ENCODE measurements around the gene UFSP1.
A peak's percentile ranks its signal among the peaks of the same experiment; 100 is the strongest.

The UFSP1 gene

GRCh38 chr7:100895701-100895955 is 6.1 kb upstream of the UFSP1 start, which contains the start of gene ACHE:
ACHE (minus strand) TSS chr7:100895888; CDS start chr7:100894232, 1,656 bp downstream.
- no peak for DNase-seq

- peak in 2 of 5 donors; percentile 36 to 49 for DNase-seq
Measured at GRCh38 chr7:100894860-100895700, 5.6 kb upstream of the UFSP1 start.

GRCh38 chr7:100893910-100894721 is 4.6 kb upstream of the UFSP1 start:
- no peak for DNase-seq

- no peak for DNase-seq
Measured at GRCh38 chr7:100893318-100893895, 3.9 kb upstream of the UFSP1 start.

GRCh38 chr7:100892364-100893317 is 3.1 kb upstream of the UFSP1 start:
- DNase-seq, result no peak

GRCh38 chr7:100891568-100892247 is 2.2 kb upstream of the UFSP1 start:
- no peak for DNase-seq

GRCh38 chr7:100890653-100891567 is 1.4 kb upstream of the UFSP1 start:
- DNase-seq, result no peak

GRCh38 chr7:100888291-100888987 is 1.1 kb downstream of the UFSP1 start:
- no peak for DNase-seq

- peak in 3 of 5 donors; percentile 53 to 74 (median 67) for DNase-seq
Measured at GRCh38 chr7:100887516-100888290, 1.8 kb downstream of the UFSP1 start.

- no peak for DNase-seq
Measured at GRCh38 chr7:100886936-100887515, 2.5 kb downstream of the UFSP1 start.

GRCh38 chr7:100886142-100886935 is 3.2 kb downstream of the UFSP1 start:
- no peak for DNase-seq

GRCh38 chr7:100885440-100886141 is 3.9 kb downstream of the UFSP1 start:
- no peak for DNase-seq

GRCh38 chr7:100884736-100885439 is 4.6 kb downstream of the UFSP1 start:
- DNase-seq, result peak in 1 of 5 donors; percentile 50

- DNase-seq, result no peak
Measured at GRCh38 chr7:100882785-100883526, 6.6 kb downstream of the UFSP1 start.

- no peak for DNase-seq
Measured at GRCh38 chr7:100882201-100882600, 7.3 kb downstream of the UFSP1 start.

- no peak for DNase-seq
Measured at GRCh38 chr7:100881136-100881535, 8.4 kb downstream of the UFSP1 start.
